H9 (cell line): ENCODE data around the gene NTPCR. TPM values are rescaled to one million over a fixed set of nuclear protein-coding genes. Genes with fewer than 3 reads are reported as not detected.

Experiments
- DNase-seq: peaks from one replicate; pipeline ENCODE4 v3.0.0-alpha.2; 2017
- H2AFZ ChIP-seq: one replicate; pipeline ENCODE4 v1.6.1; 2013; ENCODE audit warnings: mild to moderate bottlenecking, low read length, control low read depth, moderate library complexity
- H2AK5ac ChIP-seq: 2 replicates; pipeline ENCODE4 v1.6.1; 2013; ENCODE audit warnings: low read length, control low read depth, mixed read lengths; ENCODE audit not compliant: insufficient read length
- H2BK120ac ChIP-seq: one replicate; pipeline ENCODE4 v1.6.1; 2013; ENCODE audit warnings: low read depth, mild to moderate bottlenecking, low read length, control low read depth, inconsistent platforms; ENCODE audit not compliant: poor library complexity, severe bottlenecking
- H2BK12ac ChIP-seq: 2 replicates; pipeline ENCODE4 v1.6.1; 2013; ENCODE audit warnings: low read length, control low read depth, mixed read lengths, low read depth; ENCODE audit not compliant: insufficient read length
- H2BK15ac ChIP-seq: 2 replicates; pipeline ENCODE4 v1.6.1; 2013; ENCODE audit warnings: low read depth, low read length, control low read depth
- H2BK20ac ChIP-seq: one replicate; pipeline ENCODE4 v1.6.1; 2013; ENCODE audit warnings: low read depth, mild to moderate bottlenecking, low read length, control low read depth, inconsistent platforms; ENCODE audit not compliant: poor library complexity, severe bottlenecking
- H2BK5ac ChIP-seq: 2 replicates; pipeline ENCODE4 v1.6.1; 2013; ENCODE audit warnings: low read length, control low read depth, mixed read lengths; ENCODE audit not compliant: insufficient read length
- H3K14ac ChIP-seq: 2 replicates; pipeline ENCODE4 v1.6.1; 2013; ENCODE audit warnings: low read length, control low read depth; ENCODE audit not compliant: insufficient read depth
- H3K18ac ChIP-seq: 2 replicates; pipeline ENCODE4 v1.6.1; 2013; ENCODE audit warnings: low read depth, mild to moderate bottlenecking, mixed read lengths, low read length, control low read depth; ENCODE audit not compliant: insufficient read length
- H3K23ac ChIP-seq: 2 replicates; pipeline ENCODE4 v1.6.1; 2013; ENCODE audit warnings: low read length, control low read depth, mixed read lengths, low read depth; ENCODE audit not compliant: insufficient read length
- H3K23me2 ChIP-seq: 2 replicates; pipeline ENCODE4 v1.6.1; 2013; ENCODE audit warnings: low read depth, mild to moderate bottlenecking, mixed read lengths, low read length, control low read depth; ENCODE audit not compliant: insufficient read length, poor library complexity, severe bottlenecking
- H3K27ac ChIP-seq: 2 replicates; pipeline ENCODE4 v1.5.1; 2013; ENCODE audit warnings: low read length, control low read depth, mixed read lengths, low read depth; ENCODE audit not compliant: insufficient read length
- H3K27me3 ChIP-seq: 2 replicates; pipeline ENCODE4 v1.6.1; 2013; ENCODE audit warnings: low read length, control low read depth, inconsistent platforms; ENCODE audit not compliant: insufficient read depth
- H3K4ac ChIP-seq: 2 replicates; pipeline ENCODE4 v1.6.1; 2013; ENCODE audit warnings: low read depth, mild to moderate bottlenecking, control low read depth, inconsistent platforms, low read length, moderate library complexity
- H3K4me1 ChIP-seq: 2 replicates; pipeline ENCODE4 v1.6.1; 2013; ENCODE audit warnings: low read length, control low read depth, inconsistent platforms; ENCODE audit not compliant: insufficient read depth
- H3K4me2 ChIP-seq: 2 replicates; pipeline ENCODE4 v1.6.1; 2013; ENCODE audit warnings: low read length, control low read depth, mixed read lengths; ENCODE audit not compliant: insufficient read length, insufficient read depth
- H3K56ac ChIP-seq: 2 replicates; pipeline ENCODE4 v1.6.1; 2013; ENCODE audit warnings: low read depth, mild to moderate bottlenecking, mixed read lengths, low read length, control low read depth; ENCODE audit not compliant: insufficient read length
- H3K79me1 ChIP-seq: 2 replicates; pipeline ENCODE4 v1.6.1; 2013; ENCODE audit warnings: low read depth, mild to moderate bottlenecking, moderate library complexity, low read length, control low read depth, inconsistent platforms; ENCODE audit not compliant: insufficient read depth, poor library complexity, severe bottlenecking
- H3K79me2 ChIP-seq: 2 replicates; pipeline ENCODE4 v1.6.1; 2013; ENCODE audit warnings: low read length, control low read depth, inconsistent platforms; ENCODE audit not compliant: insufficient read depth
- H3K9ac ChIP-seq: 2 replicates; pipeline ENCODE4 v1.6.1; 2013; ENCODE audit warnings: low read length, control low read depth, mixed read lengths; ENCODE audit not compliant: insufficient read length; ENCODE audit errors: extremely low read depth
- H3K9me3 ChIP-seq: one replicate; pipeline ENCODE4 v1.6.1; 2013; ENCODE audit warnings: low read depth, low read length, inconsistent platforms; ENCODE audit not compliant: control insufficient read depth
- H3T11ph ChIP-seq: one replicate; pipeline ENCODE4 v1.6.1; 2013; ENCODE audit warnings: mild to moderate bottlenecking, low read length, control low read depth, inconsistent platforms
- H4K20me1 ChIP-seq: one replicate; pipeline ENCODE4 v1.6.1; 2013; ENCODE audit not compliant: control insufficient read depth, insufficient read length, insufficient read depth
- H4K5ac ChIP-seq: 2 replicates; pipeline ENCODE4 v1.6.1; 2013; ENCODE audit warnings: low read depth, mild to moderate bottlenecking, mixed read lengths, low read length, control low read depth; ENCODE audit not compliant: insufficient read length
- H4K8ac ChIP-seq: replicated peaks from 2 replicates; pipeline ENCODE4 v1.6.1; 2013; ENCODE audit warnings: low read length, control low read depth, mixed read lengths, low read depth; ENCODE audit not compliant: insufficient read length
- H4K91ac ChIP-seq: 2 replicates; pipeline ENCODE4 v1.6.1; 2013; ENCODE audit warnings: low read depth, mild to moderate bottlenecking, moderate library complexity, mixed read lengths, low read length, control low read depth; ENCODE audit not compliant: insufficient read length
- H3K27ac Mint-ChIP-seq, 3 experiments: 2 replicates in 2 of 3; 3 replicates in 1 of 3; pipeline ENCODE4 v1.8.0; 2020 to 2021; ENCODE audit warnings: mixed read lengths in 3 of 3, mild to moderate bottlenecking in 1 of 3, moderate library complexity in 1 of 3
- H3K27me3 Mint-ChIP-seq: 2 replicates; pipeline ENCODE4 v1.8.0; 2021; ENCODE audit warnings: low read depth, mild to moderate bottlenecking, moderate library complexity, mixed read lengths
- H3K36me3 Mint-ChIP-seq, 3 experiments: 2 replicates in 2 of 3; 3 replicates in 1 of 3; pipeline ENCODE4 v1.8.0; 2020 to 2021; ENCODE audit warnings: low read depth in 3 of 3, mixed read lengths in 3 of 3; ENCODE audit not compliant: insufficient read depth in 1 of 3
- H3K4me1 Mint-ChIP-seq, 2 experiments: 2 replicates each; pipeline ENCODE4 v1.8.0; 2020; ENCODE audit warnings: mixed read lengths in 2 of 2
- H3K4me3 Mint-ChIP-seq, 2 experiments: 2 replicates in 1 of 2; 3 replicates in 1 of 2; pipeline ENCODE4 v1.8.0; 2020 to 2021; ENCODE audit warnings: mild to moderate bottlenecking in 2 of 2, mixed read lengths in 2 of 2, moderate library complexity in 1 of 2
- H3K9me3 Mint-ChIP-seq, 2 experiments: 2 replicates in 1 of 2; 3 replicates in 1 of 2; pipeline ENCODE4 v1.8.0; 2020; ENCODE audit warnings: mild to moderate bottlenecking in 2 of 2, mixed read lengths in 2 of 2, moderate library complexity in 1 of 2
- CTCF ChIP-seq: fragments of 200-600 bp; sonication (generic); conservative IDR thresholded peaks from 3 replicates; pipeline ENCODE4 v1.8.0; 2021; ENCODE audit warnings: antibody characterized with exemption, mild to moderate bottlenecking
- WGBS: extraction: QIAGEN DNeasy Blood & Tissue Kit; methylation state at CpG from one replicate; pipeline ENCODE4 v1.1.7; 2013; ENCODE audit warnings: missing lambda C conversion rate, low lambda C conversion rate, mixed read lengths; ENCODE audit not compliant: insufficient read length; ENCODE audit errors: extremely low coverage; 5-methylcytosine and 5-hydroxymethylcytosine counted together
- total RNA-seq: library from RNA; stranded (reverse); gene quantifications from 2 replicates; pipeline ENCODE4 v1.2.1, GENCODE V29; 2021

The NTPCR gene
- total RNA-seq, 1 experiment from 2014 or later, result 87.4 TPM

DNA sequence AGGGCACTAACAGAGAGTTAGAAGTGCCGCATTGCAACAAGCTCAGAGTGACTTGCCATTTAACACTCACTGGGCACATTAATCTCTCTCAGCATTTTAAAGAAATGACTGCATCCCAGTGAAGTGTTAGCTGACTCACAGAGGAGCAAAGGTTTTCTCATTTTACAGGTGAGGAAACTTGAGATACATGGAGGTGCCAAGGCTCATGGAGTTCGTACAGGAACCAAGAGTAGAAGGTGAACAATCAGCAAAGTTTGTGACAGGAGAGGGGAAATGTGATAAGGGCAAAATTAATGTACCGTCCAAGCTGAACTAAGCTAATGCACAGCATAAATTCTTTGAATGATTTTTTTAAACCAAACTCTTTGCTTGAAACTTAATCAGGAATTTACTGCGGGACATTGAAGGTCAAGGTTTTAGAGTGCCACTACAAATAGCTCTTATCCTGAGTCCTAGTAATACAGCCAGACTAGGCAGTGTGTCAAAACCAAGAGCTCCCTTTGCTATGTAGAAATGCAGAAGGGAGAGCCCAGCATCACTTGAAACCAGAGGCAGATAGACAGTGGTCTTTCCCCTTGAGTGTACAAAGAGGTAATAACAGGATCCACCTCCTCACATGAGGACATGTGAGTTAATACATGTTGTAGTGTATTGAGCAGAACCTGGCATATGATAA lies 22.4 kb upstream of the NTPCR start:
- no CpG with 5 or more reads among the region's 4 CpGs for WGBS
- no peak overlapping the region for H2BK120ac ChIP-seq
- H3K36me3 Mint-ChIP-seq, result peaks cover 0 to 6% (median 3%) of the 10 kb centered on the region in 3 experiments; a peak in 3 of 7 replicates
- no peak overlapping the region for H4K8ac ChIP-seq
- no peak overlapping the region for H2AK5ac ChIP-seq
- no peak overlapping the region for H3K23ac ChIP-seq
- no peaks in the 10 kb centered on the region for H3K27me3 ChIP-seq
- no peaks in the 10 kb centered on the region for H3K23me2 ChIP-seq
- no peak overlapping the region for H4K91ac ChIP-seq
- H3K9me3 Mint-ChIP-seq, result peaks cover 7 to 11% of the 10 kb centered on the region in 2 experiments
- H3K56ac ChIP-seq, result no peak overlapping the region
- H3K4ac ChIP-seq, result no peak overlapping the region
- no peaks in the 10 kb centered on the region for H3K4me1 ChIP-seq
- H3K9ac ChIP-seq, result no peak overlapping the region
- no peak overlapping the region for H4K5ac ChIP-seq
- H2BK12ac ChIP-seq, result no peak overlapping the region
- no peaks in the 10 kb centered on the region for H3K79me2 ChIP-seq
- H4K20me1 ChIP-seq, result no peaks in the 10 kb centered on the region
- no peak overlapping the region for H3K18ac ChIP-seq
- no peaks in the 10 kb centered on the region for H3K9me3 ChIP-seq
- no peak for DNase-seq
- no peaks in the 10 kb centered on the region; the same call in 1 of the 2 replicates for H3K27me3 Mint-ChIP-seq
- TF ChIP-seq CTCF, result no peak
- no peak overlapping the region for H3K27ac Mint-ChIP-seq
- no peak overlapping the region for H2BK5ac ChIP-seq
- H2BK20ac ChIP-seq, result no peak overlapping the region
- no peak overlapping the region for H3K4me2 ChIP-seq
- H3K4me3 Mint-ChIP-seq, result no peak overlapping the region
- H3K79me1 ChIP-seq, result no peaks in the 10 kb centered on the region
- H3K14ac ChIP-seq, result no peak overlapping the region
- no peak overlapping the region for H3T11ph ChIP-seq
- H2AFZ ChIP-seq, result no peak overlapping the region
- no peak overlapping the region for H2BK15ac ChIP-seq
- no peaks in the 10 kb centered on the region for H3K4me1 Mint-ChIP-seq
- H3K27ac ChIP-seq, result no peak overlapping the region
